ENCODE results near the gene HSD17B8.

The HSD17B8 gene

DNA sequence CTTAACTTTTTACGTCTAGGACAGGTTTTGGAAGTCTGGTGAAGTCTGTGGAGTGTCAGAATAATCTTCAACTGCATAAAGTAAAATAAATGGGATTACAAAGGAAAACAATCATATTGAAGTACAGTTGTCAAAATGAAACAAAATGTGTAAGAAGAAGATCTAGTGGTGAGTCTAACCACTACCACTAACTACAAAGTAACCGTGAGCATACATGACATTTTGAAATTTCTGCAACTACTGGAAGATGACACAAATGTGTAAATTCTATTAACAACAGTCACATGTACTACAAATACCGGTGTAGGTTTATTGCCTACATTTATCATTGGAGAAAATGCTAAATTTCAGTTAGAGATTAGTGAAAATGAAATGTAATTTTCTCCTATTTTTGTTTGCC, 37.5 kb downstream of the HSD17B8 start:
- DNase-seq (ENCODE audit: low read depth, low spot score) = no peak

DNA sequence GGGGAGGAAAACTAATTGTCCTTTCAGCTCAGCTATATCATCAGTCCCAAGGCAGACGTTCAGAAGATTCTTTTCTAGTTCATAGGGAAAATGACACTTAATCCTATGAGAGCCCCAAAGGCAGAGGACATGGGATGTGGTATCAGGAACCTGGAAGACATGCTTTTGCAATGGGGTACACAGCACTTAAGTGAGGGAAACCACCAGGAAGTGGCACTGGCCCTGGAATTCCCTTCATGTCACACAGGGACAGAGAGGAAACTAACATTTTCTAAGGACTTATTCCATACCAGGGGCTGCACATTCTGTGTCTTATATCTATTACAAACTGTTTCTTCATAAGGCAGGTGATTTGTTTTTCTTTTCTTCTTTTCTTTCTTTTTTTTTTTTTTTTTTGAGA, 39.0 kb downstream of the HSD17B8 start:
- no peak for DNase-seq (ENCODE audit: low read depth, low spot score)

DNA sequence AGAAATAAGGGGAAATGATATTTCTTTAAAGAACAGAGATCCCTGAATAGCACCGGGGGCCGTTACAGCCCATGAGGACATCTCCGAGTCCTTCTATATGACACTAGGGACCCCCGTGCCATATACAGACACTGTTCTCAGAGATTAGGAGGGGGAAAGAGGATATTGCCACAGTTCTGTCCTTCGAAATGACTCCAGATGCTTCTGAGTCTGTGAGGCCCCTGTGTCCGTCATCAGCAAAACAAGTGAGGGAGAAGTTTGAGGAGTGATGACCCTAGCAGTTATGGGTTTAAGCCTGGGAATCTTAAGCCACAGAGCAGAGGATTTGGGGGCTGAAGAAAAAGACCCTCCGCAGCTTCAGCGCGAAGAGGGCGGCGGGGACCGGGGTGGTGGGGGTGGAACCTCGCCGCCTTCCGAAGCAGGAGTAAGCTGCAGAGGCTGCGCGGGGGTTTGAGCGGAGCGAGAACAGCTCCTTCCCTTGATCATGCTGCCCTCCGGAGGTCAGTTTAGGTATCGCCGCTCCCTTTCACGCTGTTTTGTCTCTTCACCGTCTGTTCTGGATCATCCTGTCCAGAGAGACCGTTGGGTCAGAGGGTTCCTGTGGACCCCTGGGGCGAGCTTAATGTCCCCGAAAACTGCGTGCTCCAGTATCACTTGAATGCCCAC, 43.7 kb downstream of the HSD17B8 start:
- peak; percentile 60 for DNase-seq (ENCODE audit: low read depth, low spot score)

DNA sequence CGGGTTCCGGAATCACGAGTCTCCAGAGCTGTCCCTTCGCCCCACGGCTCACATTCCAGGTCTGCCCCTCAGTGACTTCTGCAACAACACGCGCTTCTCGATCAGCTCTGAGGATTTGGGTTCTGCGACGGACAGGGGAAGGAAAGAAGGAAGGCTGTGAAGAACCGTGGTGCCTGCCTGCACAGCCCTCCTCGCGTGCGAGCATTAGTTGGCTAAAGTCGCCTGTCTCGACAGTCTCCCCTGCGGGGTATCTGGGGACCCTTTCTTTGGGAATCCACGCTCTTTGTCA, 44.1 kb downstream of the HSD17B8 start:
- DNase-seq (ENCODE audit: low read depth, low spot score) = no peak

DNA sequence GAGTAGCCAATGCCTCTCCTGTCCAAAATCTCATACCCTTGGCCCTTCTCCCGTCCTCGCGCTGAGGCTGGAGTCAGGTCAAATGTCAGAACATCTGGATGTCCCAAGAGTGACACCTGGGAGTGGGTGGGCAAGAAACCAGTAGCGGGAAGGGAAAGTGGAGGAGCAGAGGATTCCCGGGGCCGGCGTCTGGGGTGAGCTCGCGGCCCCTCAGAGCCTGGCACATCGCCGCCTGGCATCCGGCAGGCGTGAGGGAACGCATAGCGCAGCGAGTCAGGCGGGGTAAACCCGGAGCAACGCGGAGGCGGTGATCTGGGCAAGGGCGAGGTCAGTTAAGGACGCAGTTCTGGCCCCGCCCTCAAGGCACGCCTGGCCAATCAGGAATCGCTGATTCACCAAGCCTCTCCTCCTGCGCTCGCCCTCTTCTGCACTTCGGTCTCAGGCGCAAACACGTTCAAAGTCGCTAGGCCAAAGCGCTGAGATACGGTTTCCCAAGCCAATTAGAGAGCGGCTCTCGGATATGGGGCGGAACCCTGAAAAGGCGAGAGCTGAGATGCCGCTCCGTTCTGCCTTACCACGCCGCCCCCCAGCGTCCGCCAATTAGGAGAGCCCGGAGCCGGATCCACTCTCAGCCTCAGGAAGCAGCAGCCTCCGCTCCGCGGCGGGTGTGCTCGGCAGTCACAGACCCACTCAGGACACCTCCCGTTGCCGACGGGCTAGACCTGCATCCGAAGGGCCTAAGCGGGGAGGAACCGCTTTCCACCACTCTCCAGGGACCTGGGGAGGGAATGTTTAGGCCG, 44.7 kb downstream of the HSD17B8 start:
- peak; percentile 97 for DNase-seq (ENCODE audit: low read depth, low spot score)

DNA sequence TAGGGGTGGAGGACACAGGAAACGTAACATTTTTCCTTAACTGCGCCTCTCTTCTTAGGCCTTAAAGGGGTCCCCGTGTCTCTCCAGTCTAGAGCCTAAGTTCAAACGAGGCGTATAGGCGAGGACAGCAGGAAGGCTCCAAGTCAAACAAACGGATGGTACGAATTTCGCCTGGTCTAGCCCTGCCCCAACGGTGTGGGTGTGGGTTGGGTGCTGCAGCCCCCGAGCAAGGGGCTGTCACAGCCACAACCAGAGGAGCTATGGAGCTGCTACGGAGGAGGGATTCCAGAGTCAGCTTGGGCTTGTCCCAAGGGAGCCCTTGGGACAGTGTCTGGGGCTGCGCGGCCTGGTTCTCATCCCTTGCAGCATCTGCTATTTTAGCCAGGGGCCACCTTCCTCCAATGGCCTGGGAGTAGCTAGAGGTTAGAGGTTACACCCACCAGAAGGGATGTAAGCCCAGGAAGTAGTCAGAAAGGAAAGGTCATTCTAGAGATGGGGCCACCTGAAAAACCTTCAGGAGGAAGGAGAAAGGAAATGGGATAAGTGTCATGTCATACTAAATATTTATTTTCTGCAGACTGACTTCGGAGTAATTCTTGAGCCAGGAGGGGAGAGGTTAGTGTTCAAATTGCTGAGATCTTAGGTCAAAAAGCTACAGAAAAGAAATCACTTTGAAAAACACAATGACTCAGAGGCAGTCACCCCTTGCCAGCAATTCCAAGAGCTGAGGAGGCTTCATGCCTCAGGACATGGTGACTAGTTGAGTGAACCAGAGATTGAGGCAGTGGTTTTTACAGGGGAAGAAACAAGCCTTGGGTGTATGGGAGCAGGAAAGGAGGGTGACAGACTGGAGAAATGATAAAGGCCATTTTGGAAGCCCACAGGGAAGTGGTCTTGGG, 45.5 kb downstream of the HSD17B8 start:
- DNase-seq (ENCODE audit: low read depth, low spot score) = no peak

DNA sequence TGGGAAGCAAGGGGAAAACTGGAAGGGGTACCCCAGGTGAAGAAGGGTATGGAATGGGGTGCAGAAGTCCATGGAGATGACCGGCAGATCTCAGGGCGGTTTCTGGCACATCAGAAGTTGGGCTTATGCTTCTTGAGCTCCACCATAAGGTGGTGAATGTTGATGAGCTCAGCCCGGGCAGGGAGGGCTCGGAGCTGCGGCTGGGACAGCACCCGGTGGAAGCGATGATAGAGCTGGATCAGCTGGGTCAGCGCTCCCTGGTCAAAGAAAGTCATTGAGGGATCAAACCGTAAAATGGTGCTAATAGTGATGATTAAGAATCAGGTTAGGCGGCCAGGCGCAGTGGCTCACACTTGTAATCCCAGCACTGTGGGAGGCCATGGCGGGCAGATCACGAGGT, 46.3 kb downstream of the HSD17B8 start:
- no peak for DNase-seq (ENCODE audit: low read depth, low spot score)

DNA sequence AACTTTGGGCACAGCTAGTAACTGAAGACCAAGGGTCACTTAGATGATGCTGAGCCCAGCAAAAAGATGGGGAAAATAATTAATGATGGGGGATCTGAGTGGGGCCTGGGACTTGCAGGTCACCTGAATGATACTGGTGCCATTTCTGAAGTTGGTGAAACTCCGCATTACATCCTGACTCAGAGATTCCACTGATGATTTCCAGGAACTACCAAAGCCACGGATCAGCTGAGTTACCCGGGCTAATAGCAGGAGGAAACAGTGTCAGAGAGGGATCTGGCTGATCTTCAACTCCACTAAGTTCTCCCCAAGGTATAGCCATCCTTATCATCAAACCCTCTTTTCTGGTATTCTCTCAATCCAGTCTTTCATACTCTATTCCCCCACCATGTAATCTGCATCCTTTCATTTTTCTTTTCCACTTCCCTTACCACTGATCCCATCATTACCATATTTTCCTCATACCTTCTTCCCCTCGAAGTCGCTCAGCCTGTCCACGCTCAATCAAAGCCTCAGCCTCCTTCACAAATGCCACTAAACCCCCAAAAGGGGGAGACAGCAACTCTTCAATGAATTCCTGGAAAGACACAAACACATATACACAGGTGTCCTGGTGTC, 47.0 kb downstream of the HSD17B8 start:
- DNase-seq (ENCODE audit: low read depth, low spot score) = no peak

DNA sequence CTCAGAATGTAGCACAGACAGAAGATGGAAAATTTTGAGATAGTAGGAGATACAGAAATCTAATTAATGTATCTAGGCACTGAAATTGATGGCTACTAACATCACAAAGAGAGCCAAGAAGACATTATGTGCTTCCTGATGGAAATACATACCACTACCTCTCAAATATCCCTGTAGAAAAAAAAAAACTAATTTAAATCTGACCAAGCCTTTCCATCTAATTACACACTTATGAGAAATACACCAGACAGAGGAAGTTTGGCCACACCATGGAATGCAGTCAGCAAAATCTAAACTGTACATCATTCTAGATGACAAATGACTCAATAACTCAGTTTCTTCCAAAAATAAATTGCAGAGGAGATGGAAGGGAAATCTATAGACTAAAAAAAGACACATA, 48.3 kb downstream of the HSD17B8 start:
- no peak for DNase-seq (ENCODE audit: low read depth, low spot score)

DNA sequence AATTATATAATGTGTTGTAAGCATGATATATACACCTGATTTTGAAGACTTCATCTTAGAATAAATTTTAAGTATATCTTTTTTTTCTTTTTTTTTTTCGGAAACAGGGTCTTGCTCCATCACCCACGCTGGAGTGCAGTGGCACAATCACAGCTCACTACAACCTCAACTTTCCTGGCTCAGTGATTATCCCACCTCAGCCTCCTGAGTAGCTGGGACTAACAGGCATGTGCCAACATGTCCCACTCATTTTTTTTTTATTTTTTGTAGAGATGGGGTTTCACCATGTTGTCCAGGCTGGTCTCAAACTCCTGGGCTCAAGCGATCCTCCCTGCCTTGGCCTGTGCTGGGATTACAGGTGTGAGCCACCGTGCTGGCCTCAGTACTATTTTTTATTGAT, 50.1 kb downstream of the HSD17B8 start:
- no peak for DNase-seq (ENCODE audit: low read depth, low spot score)
